GM11168 (cell line): Measurements from ENCODE around the gene CCDC157.
"Not testable (repeated sequence)": the region's sequence is repeated elsewhere in the genome, so short reads cannot be mapped to it uniquely, and the experiment has no call there.

Source experiments
- in situ Hi-C: fragments of 300-500 bp; cut with MboI; formaldehyde crosslinking; loops from one replicate; pipeline ENCODE4 v1.12.0; 2022; ENCODE audit warnings: low sequenced_read_pairs; ENCODE audit not compliant: unreplicated experiment

The CCDC157 gene

GRCh38 chr22:30325065-30325720 lies 31.6 kb upstream of the CCDC157 start:
- in situ Hi-C loops = no loop called here

DNA sequence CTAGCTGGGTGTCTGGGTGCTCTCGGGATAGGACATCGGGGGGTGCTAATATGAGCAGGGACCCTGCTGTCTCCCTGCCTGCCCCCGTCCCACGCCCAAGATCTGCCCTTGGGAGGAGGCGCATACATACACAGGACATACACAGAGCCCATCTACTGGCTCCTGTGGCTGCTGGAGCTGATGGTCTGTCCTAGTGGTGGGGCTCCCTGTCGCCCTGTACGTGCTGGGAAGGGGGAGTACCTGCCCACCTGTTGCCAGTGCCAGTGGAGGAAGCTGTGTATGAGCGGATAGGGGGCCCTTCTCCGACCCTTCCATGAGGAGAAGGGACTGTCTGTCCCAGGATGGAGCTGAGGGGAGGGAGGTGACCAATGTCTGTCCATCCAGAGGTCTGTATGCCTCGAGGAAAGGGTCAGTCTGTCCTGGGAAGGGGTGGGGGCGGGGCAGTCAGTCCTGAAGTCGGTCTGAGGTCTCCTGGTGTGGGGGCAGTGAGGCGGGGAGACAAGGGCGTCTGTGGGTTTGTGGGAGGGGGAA lies 31.0 kb upstream of the CCDC157 start:
- in situ Hi-C loops = no loop called here

GRCh38 chr22:30326255-30326705 lies 30.5 kb upstream of the CCDC157 start:
- in situ Hi-C loops = no loop called here

DNA sequence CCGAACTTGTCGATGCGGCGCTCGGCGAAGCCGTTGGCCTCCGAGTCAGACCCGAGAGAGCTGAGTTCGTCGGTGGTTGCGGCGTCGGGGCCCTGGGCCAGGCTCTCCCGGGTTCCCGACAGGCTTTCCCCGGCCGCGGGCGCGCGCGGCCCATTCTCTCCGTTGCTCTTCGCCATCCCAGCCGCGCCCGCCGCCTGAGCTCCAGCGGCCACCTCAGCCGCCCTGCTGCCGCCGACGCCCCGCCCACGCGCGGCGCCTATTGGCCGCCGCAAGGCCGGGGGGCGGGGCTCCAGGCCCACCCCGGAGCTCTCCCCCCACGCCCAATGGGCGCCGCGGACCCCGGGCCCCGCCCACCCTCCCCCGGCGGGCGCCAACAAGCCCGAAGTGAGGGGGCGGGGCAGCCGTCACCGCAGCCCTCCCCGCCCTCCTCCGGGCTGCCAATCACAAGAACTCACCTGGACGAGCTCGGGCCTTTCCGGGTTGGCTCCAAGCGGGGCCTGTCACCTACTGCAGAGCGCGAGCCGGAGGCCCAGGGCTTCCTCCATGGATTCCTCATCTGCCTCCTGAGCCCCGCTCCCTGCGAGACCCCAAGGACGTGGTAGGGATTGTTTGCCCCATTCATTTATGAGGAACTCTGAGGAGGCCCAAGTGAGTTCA lies 30.0 kb upstream of the CCDC157 start, which contains the start of gene TBC1D10A:
Gene TBC1D10A, minus strand, starts transcription at position 236 of the 657 bp plus-strand sequence. Its CDS starts 60 bp downstream, at position 176.
- in situ Hi-C loops = no loop called here

GRCh38 chr22:30327864-30328345 lies 28.9 kb upstream of the CCDC157 start:
- in situ Hi-C loops = no loop called here

GRCh38 chr22:30328466-30329049 lies 28.2 kb upstream of the CCDC157 start:
- in situ Hi-C loops = no loop called here

- in situ Hi-C loops = no loop called here
Measured at GRCh38 chr22:30332551-30332950, 24.3 kb upstream of the CCDC157 start.

DNA sequence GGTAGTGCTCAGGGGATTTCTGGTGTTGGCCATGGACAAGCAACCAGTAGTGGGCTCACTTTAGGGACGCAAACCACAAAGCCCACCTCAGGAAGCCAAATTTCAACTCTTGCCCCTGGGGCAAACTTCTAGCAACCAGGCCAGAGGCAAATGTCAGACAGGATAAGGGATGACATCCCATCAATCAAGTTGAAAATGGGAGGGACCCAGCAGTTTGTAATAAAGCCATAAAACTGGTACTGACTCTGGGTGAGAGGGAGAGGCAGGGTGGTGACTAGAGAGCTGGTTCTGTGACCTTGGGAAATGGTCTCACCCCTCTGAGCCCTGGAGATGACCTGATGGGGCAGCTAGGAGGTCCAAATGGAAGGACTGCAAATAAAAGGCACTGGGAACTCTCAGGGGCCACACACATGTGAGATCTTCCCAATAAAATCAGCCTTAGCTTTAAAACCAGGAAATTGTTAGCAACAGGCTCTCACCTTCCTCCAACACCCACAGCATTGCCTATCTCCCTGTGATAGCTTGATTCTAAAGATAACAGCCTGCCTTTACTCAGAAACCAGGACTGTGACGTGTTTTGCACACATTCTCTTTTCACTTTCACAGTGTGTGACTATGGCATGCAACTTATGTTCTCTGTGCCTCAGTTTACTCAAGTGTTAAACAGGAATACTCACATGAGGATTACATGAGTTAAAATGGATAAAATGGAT lies 23.7 kb upstream of the CCDC157 start:
- in situ Hi-C loops = no loop called here

DNA sequence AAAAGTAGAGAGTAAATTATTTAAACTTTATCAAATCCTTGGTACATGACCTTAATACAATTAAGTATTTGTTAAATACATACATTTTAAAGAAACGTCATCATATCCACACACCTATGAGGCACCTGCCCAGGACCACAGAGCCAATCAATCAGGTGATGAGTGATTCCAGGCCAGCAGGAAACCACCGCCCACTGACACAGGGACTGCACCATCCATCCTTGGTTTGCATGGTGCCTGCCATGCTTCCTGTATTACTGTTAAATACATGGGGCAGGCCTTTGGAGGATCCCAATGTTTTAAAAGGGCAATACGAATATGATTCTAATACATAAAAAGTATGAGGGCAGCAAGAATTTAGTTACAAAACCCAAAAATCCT lies 23.1 kb upstream of the CCDC157 start:
- in situ Hi-C loops = no loop called here

GRCh38 chr22:30334646-30335045 lies 22.2 kb upstream of the CCDC157 start:
- in situ Hi-C loops = no loop called here

GRCh38 chr22:30335236-30335635 lies 21.6 kb upstream of the CCDC157 start:
- in situ Hi-C loops = no loop called here

GRCh38 chr22:30336752-30337460 lies 19.9 kb upstream of the CCDC157 start:
- in situ Hi-C loops = no loop called here

- in situ Hi-C loops = no loop called here
Measured at GRCh38 chr22:30337461-30337778, 19.4 kb upstream of the CCDC157 start.

DNA sequence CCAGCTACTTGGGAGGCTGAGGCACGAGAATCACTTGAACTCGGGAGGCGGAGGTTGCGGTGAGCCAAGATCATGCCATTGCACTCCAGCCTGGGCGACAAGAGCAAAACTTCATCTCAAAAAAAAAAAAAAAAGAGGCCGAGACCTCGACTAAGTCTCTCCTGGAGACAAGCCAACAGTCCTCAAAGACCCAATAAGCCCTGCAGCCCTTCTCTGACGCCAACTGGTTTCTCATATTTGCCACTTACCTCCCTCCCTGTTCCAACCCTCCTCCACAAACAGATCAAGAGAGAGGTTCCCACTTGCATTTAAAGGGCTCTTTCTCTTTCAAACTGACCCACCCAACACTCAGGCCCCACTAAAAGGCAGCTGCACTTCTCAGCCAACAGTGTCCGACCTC lies 18.5 kb upstream of the CCDC157 start:
- in situ Hi-C loops = not testable (repeated sequence)

DNA sequence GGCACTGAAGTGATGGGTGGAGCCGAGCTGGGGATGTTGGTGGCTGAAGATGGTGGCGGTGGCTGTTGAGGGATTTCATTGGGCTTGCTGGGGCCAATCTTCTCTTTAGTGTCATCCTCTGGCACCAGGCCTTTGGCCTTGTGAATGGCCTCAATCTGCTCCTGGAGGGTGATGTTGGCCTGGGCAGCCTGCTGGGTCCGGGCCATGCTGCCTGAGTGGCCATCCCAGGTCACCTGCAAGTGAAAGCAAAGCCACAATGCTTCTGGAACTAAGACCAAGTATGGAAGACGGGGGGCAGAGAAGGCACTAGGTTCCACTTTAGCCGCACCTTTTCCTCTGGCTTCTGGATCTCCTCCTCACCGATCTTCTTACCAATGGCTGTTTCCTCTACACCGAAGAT lies 18.0 kb upstream of the CCDC157 start:
- in situ Hi-C loops = no loop called here

GRCh38 chr22:30340911-30341685 lies 15.7 kb upstream of the CCDC157 start:
- in situ Hi-C loops = no loop called here

GRCh38 chr22:30344447-30345200 lies 12.2 kb upstream of the CCDC157 start:
- in situ Hi-C loops = no loop called here

DNA sequence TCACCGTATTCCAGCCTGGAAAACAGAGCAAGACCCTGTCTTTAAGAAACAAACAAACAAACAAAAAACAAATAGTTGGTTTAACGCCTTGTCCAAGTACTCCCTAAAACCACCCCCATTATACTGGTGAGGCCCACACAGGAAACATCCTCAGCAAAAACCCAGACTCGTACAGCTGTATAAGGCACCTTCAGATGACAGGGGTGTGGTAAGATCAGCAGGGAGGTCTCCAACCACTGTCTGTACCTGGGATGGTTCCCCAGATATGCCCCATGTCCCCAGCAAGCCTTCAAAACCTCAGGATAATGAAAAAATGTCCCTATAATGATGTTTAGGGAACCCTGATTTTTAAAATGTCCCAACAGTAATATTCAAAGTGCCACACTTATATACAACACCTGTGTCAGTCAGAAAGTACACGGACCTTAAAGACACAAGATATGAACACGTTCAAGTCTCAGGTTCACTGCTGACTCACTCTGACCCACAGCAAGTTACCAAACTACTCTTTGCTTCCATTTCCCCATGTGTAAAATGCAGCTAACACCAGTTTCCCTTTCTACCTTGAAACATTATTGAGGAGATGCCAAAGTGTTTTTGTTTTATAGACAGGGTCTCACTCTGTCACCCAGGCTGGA lies 9.4 kb upstream of the CCDC157 start:
- in situ Hi-C loops = no loop called here
